HL-60 (cell line): ENCODE data around the gene KLKB1.

Experiments
- DNase-seq, 2 experiments: peaks; one replicate each; pipeline ENCODE4 v3.0.0-alpha.2; 2010 to 2020; ENCODE audit warnings: low read depth in 1 of 2, low spot score in 1 of 2
- H3K27ac ChIP-seq: fragments of 250-450 bp; sonication (Bioruptor Pico); replicated peaks from 2 replicates; pipeline ENCODE4 v1.5.1; 2020; ENCODE audit warnings: mild to moderate bottlenecking, moderate library complexity
- H3K27me3 ChIP-seq: fragments of 250-450 bp; sonication (Bioruptor Pico); 2 replicates; pipeline ENCODE4 v1.5.1; 2021; ENCODE audit warnings: mild to moderate bottlenecking, moderate library complexity; ENCODE audit not compliant: insufficient read depth, poor library complexity, severe bottlenecking
- H3K4me3 ChIP-seq: replicated peaks from 2 replicates; pipeline ENCODE4 v1.5.1; 2011; ENCODE audit warnings: mild to moderate bottlenecking, control low read depth, low read length; ENCODE audit not compliant: insufficient read depth
- GABPA ChIP-seq: IDR thresholded peaks from 2 replicates; pipeline ENCODE4 v1.6.1; 2012; ENCODE audit warnings: low read depth
- POLR2AphosphoS5 ChIP-seq: IDR thresholded peaks from 2 replicates; pipeline ENCODE4 v1.6.1; 2012; ENCODE audit warnings: low read depth
- SPI1 ChIP-seq: IDR thresholded peaks from 2 replicates; pipeline ENCODE4 v1.6.1; 2012; ENCODE audit warnings: low read depth, mild to moderate bottlenecking, borderline replicate concordance
- TF ChIP-seq, protein P1 (sequence below): IDR thresholded peaks from 2 replicates; pipeline ENCODE4 v1.6.1; 2012; ENCODE audit warnings: low read depth; ENCODE audit not compliant: insufficient replicate concordance
- TF ChIP-seq, protein P2 (sequence below): IDR thresholded peaks from one replicate; pipeline ENCODE4 v1.5.1; 2011; ENCODE audit warnings: low read length, control low read depth, inconsistent platforms; ENCODE audit not compliant: insufficient read depth

Gene KLKB1

DNA sequence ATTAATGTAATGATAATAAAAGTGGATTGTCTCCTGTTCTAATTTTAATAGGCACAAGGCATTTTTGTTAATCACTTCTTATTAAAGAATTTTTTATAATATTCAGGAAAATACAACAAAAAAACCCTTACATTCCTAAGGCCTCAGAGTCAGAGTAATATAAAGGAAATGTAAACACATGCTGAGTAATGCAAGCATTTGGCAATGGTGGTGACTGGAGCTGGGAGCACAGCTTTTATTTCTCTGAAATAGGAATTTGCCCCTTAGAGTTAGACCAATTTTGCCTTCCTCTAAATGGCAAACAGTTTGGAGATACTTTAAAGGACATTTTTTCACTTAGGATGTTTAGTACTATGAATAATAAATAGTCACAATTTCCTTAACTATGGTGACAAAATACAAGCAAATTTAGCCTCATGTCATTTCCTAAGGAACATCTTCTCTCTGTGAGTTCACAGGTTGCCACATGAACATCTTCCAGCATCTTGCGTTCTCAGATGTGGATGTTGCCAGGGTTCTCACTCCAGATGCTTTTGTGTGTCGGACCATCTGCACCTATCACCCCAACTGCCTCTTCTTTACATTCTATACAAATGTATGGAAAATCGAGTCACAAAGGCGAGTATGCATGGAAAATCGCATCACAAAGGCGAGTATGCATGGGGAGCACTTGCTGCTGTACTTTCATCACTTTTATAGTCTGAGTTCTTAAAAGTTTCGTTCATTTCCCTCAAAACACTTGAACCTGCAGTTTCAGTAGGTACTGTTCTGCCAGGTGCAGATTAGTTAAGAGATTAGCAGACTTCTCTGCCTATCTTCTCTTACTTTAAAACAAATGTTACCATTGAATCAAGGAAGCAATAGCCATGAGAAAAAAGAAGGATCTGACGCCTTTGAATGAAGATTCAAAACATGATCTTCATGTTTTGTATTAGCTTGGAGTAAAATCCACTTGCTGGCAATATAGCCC is 22.8 kb downstream of the KLKB1 start:
- no peak for DNase-seq
- TF ChIP-seq SPI1, result no peak
- TF ChIP-seq POLR2AphosphoS5, result no peak
- no peak for TF ChIP-seq GABPA
- TF ChIP-seq, protein P1, sequence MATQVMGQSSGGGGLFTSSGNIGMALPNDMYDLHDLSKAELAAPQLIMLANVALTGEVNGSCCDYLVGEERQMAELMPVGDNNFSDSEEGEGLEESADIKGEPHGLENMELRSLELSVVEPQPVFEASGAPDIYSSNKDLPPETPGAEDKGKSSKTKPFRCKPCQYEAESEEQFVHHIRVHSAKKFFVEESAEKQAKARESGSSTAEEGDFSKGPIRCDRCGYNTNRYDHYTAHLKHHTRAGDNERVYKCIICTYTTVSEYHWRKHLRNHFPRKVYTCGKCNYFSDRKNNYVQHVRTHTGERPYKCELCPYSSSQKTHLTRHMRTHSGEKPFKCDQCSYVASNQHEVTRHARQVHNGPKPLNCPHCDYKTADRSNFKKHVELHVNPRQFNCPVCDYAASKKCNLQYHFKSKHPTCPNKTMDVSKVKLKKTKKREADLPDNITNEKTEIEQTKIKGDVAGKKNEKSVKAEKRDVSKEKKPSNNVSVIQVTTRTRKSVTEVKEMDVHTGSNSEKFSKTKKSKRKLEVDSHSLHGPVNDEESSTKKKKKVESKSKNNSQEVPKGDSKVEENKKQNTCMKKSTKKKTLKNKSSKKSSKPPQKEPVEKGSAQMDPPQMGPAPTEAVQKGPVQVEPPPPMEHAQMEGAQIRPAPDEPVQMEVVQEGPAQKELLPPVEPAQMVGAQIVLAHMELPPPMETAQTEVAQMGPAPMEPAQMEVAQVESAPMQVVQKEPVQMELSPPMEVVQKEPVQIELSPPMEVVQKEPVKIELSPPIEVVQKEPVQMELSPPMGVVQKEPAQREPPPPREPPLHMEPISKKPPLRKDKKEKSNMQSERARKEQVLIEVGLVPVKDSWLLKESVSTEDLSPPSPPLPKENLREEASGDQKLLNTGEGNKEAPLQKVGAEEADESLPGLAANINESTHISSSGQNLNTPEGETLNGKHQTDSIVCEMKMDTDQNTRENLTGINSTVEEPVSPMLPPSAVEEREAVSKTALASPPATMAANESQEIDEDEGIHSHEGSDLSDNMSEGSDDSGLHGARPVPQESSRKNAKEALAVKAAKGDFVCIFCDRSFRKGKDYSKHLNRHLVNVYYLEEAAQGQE, result no peak
- TF ChIP-seq, protein P2, sequence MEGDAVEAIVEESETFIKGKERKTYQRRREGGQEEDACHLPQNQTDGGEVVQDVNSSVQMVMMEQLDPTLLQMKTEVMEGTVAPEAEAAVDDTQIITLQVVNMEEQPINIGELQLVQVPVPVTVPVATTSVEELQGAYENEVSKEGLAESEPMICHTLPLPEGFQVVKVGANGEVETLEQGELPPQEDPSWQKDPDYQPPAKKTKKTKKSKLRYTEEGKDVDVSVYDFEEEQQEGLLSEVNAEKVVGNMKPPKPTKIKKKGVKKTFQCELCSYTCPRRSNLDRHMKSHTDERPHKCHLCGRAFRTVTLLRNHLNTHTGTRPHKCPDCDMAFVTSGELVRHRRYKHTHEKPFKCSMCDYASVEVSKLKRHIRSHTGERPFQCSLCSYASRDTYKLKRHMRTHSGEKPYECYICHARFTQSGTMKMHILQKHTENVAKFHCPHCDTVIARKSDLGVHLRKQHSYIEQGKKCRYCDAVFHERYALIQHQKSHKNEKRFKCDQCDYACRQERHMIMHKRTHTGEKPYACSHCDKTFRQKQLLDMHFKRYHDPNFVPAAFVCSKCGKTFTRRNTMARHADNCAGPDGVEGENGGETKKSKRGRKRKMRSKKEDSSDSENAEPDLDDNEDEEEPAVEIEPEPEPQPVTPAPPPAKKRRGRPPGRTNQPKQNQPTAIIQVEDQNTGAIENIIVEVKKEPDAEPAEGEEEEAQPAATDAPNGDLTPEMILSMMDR, result no peak
- Histone ChIP-seq H3K27ac (no peak overlapping the region), H3K27me3 (no peaks in the 10 kb centered on the region), H3K4me3 (no peak overlapping the region)

DNA sequence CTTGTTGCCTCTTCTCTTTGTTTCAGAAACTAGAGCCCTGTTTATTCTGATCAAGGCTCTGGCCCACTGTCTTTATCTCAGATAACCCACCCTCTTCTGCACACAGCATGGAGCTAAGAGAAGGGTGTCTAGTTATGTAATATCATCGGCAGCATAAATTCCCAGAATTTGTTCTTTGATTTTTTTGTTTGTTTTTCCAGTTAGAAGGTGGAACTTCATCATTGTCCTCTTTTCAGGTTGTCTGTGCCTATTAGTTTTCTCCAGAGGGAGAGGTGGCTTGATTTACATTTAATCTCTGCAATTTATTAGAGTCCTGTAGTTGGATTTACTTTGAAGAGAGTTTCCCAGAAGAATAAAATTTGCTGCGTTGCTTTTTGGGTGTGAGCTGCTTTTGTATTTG is 23.5 kb downstream of the KLKB1 start:
- H3K27ac ChIP-seq, result no peak overlapping the region
- no peak for DNase-seq
- H3K4me3 ChIP-seq, result no peak overlapping the region
- TF ChIP-seq GABPA, result no peak
- TF ChIP-seq SPI1, result no peak
- TF ChIP-seq, protein P2, result no peak
- TF ChIP-seq, protein P1, result no peak
- TF ChIP-seq POLR2AphosphoS5, result no peak
- H3K27me3 ChIP-seq, result no peaks in the 10 kb centered on the region

DNA sequence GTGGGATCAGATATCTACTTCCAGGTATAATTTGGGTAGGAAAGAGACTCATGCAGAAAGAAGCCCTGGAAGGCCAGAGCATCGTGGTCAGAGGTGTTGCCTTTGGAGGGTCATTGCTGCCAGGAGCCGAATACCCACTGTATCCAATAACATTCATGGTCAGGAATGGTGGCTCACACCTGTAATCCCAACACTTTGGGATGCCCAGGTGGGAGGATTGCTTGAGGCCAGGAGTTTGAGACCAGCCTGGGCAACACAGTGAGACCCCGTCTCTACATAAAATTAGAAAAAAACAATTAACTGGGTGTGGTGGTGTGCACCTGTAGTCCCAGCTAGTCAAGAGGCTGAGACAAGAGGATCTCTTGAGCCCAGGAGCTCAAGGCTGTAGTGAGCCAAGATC is 27.8 kb downstream of the KLKB1 start:
- Histone ChIP-seq H3K4me3 (no peak overlapping the region), H3K27me3 (no peaks in the 10 kb centered on the region), H3K27ac (no peak overlapping the region)
- TF ChIP-seq, protein P2, result no peak
- TF ChIP-seq POLR2AphosphoS5 (no peak), GABPA (no peak), SPI1 (no peak)
- TF ChIP-seq, protein P1, result no peak
- DNase-seq, result no peak
